Keratinocyte (primary cell): ENCODE data around the gene SHC1. TPM values are rescaled to one million over a fixed set of nuclear protein-coding genes. Genes with fewer than 3 reads are reported as not detected.

Experiments
- DNase-seq: peaks from one replicate; pipeline ENCODE4 v3.0.0-alpha.2; 2011; ENCODE audit warnings: low read depth, missing footprints, low spot score
- FAIRE-seq: peaks from 2 replicates; lab custom pipeline; 2011; peaks lifted over from hg19 to GRCh38; lab: Jason Lieb, UNC
- H2AFZ ChIP-seq: 2 replicates; pipeline ENCODE4 v1.6.0; 2012; ENCODE audit warnings: low read length, control low read depth, inconsistent platforms; ENCODE audit not compliant: control insufficient read depth
- H3K27ac ChIP-seq: 2 replicates; pipeline ENCODE4 v1.5.1; 2011; ENCODE audit warnings: low read length; ENCODE audit not compliant: control insufficient read depth, insufficient read depth
- H3K27me3 ChIP-seq: 3 replicates; pipeline ENCODE4 v1.6.0; 2011; ENCODE audit warnings: low read length; ENCODE audit not compliant: control insufficient read depth, insufficient read depth; ENCODE audit errors: extremely low read depth
- H3K36me3 ChIP-seq, 2 experiments: 2 replicates in 1 of 2; 3 replicates in 1 of 2; pipeline ENCODE4 v1.5.1; 2011; ENCODE audit warnings: low read length in 2 of 2, mild to moderate bottlenecking in 1 of 2; ENCODE audit not compliant: control insufficient read depth in 2 of 2, insufficient read depth in 2 of 2; ENCODE audit errors: extremely low read depth in 1 of 2
- H3K4me1 ChIP-seq: 3 replicates; pipeline ENCODE4 v1.5.1; 2011; ENCODE audit warnings: low read length; ENCODE audit not compliant: control insufficient read depth, insufficient read depth; ENCODE audit errors: extremely low read depth
- H3K4me2 ChIP-seq: 3 replicates; pipeline ENCODE4 v1.6.0; 2011; ENCODE audit warnings: low read depth, low read length; ENCODE audit not compliant: control insufficient read depth, insufficient read depth; ENCODE audit errors: extremely low read depth
- H3K4me3 ChIP-seq, 3 experiments: fragments of 200-600 bp in 1 of 3; sonication (generic) in 1 of 3; 2 replicates in 2 of 3; 3 replicates in 1 of 3; pipeline ENCODE4 v1.5.1; 2011 to 2016; ENCODE audit warnings: low read length in 3 of 3, mild to moderate bottlenecking in 3 of 3, control low read depth in 2 of 3, inconsistent platforms in 1 of 3, low read depth in 1 of 3, mixed read lengths in 1 of 3, mixed run types in 1 of 3, moderate library complexity in 1 of 3; ENCODE audit not compliant: control insufficient read depth in 2 of 3, insufficient read depth in 2 of 3; ENCODE audit errors: extremely low read depth in 1 of 3
- H3K79me2 ChIP-seq: 2 replicates; pipeline ENCODE4 v1.6.0; 2012; ENCODE audit warnings: low read length; ENCODE audit not compliant: control insufficient read depth, insufficient read depth
- H3K9ac ChIP-seq: 3 replicates; pipeline ENCODE4 v1.6.0; 2011; ENCODE audit warnings: low read length; ENCODE audit not compliant: control insufficient read depth, insufficient read depth; ENCODE audit errors: extremely low read depth
- H3K9me1 ChIP-seq: 3 replicates; pipeline ENCODE4 v1.6.0; 2011; ENCODE audit warnings: low read length; ENCODE audit not compliant: control insufficient read depth, insufficient read depth; ENCODE audit errors: extremely low read depth
- H3K9me3 ChIP-seq: 2 replicates; pipeline ENCODE4 v1.5.1; 2012; ENCODE audit warnings: low read depth, low read length; ENCODE audit not compliant: control insufficient read depth
- H4K20me1 ChIP-seq: 3 replicates; pipeline ENCODE4 v1.6.0; 2011; ENCODE audit warnings: low read length; ENCODE audit not compliant: control insufficient read depth, insufficient read depth; ENCODE audit errors: extremely low read depth
- EZH2 ChIP-seq: IDR thresholded peaks from one replicate; pipeline ENCODE4 v1.6.1; 2012; ENCODE audit warnings: inconsistent platforms, mild to moderate bottlenecking, low read length, moderate library complexity
- dilution Hi-C: fragments of 300-500 bp; cut with MboI; formaldehyde crosslinking; loops from one replicate; pipeline ENCODE4 v1.7.0; 2020; ENCODE audit warnings: low sequenced_read_pairs; ENCODE audit not compliant: extremely low pct_ligation_motif_present
- polyA plus RNA-seq, 5 experiments: library from polyadenylated mRNA; depleted of rRNA in 3 of 5; stranded (reverse) in 3 of 5; stranded (forward) in 1 of 5; unstranded in 1 of 5; fragments of >200 nt; gene quantifications; 1 replicate in 1 of 5; 2 replicates in 3 of 5; 3 replicates in 1 of 5; pipeline versions ENCODE4 v1.2.1 to v1.2.3, GENCODE V29; 2011 to 2012; ENCODE audit warnings: missing spikeins in 2 of 5, low read depth in 1 of 5, low replicate concordance in 1 of 5
- TF ChIP-seq, protein P1 (sequence below), 3 experiments: IDR thresholded peaks in 1 of 3; conservative IDR thresholded peaks in 1 of 3; optimal IDR thresholded peaks in 1 of 3; 2 replicates in 2 of 3; 3 replicates in 1 of 3; pipeline versions ENCODE3 to v1.5.1; 2011; ENCODE audit warnings: low read length in 3 of 3, mild to moderate bottlenecking in 3 of 3, moderate library complexity in 2 of 3, control low read depth in 1 of 3, inconsistent platforms in 1 of 3; ENCODE audit not compliant: insufficient read depth in 2 of 3; ENCODE audit errors: extremely low read depth in 1 of 3

SHC1 gene
- polyA plus RNA-seq, 1 donor (not counting 4 experiments of a cell fraction or from before 2014, with no cell fraction given), result 245 TPM

DNA sequence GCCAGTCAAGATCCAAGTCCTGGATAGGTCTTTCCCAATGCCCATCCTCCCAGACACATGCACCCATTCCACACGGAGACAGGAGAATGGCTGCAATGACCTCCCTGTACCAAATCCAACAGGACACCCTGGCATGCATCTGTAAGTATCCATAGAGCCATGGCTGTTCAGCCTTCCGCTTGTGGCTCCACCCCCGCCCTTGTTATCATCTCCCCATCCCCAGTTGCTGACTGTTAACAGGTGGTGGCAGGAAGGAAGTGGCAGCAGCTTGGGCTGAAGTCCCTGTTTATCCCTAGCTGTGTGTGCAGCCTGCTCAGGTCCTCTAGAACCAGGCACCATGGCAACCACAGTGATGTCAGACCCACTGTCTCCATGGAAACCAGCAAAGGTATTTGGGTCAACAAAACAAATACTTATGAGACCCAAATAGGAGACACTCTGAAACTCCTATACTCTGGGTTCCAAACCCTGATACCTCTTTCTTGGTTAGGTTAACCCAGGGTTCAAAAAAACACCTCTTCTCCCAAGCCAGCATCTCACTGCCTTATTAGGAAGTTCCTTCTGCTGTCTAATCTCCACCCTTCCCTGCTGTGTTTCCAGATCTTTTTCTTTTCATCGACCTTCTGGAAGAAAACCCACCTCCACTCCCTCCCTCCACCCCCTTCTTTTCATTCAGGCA is 15.4 kb downstream of the SHC1 start:
- H2AFZ ChIP-seq, result no peak overlapping the region
- no peaks in the 10 kb centered on the region for H3K27me3 ChIP-seq
- H4K20me1 ChIP-seq, result no peaks in the 10 kb centered on the region
- H3K36me3 ChIP-seq, result peaks cover 9 to 13% of the 10 kb centered on the region in 2 experiments
- H3K9ac ChIP-seq, result peak overlapping the region; percentile 56
- dilution Hi-C loops, result no loop called here
- H3K4me1 ChIP-seq, result peaks cover 22% of the 10 kb centered on the region
- FAIRE-seq (no peak), DNase-seq (no peak)
- H3K27ac ChIP-seq, result no peak overlapping the region
- no peaks in the 10 kb centered on the region for H3K9me1 ChIP-seq
- H3K79me2 ChIP-seq, result peaks cover 8% of the 10 kb centered on the region
- peak overlapping the region; percentile 73 for H3K4me2 ChIP-seq
- TF ChIP-seq, protein P1, sequence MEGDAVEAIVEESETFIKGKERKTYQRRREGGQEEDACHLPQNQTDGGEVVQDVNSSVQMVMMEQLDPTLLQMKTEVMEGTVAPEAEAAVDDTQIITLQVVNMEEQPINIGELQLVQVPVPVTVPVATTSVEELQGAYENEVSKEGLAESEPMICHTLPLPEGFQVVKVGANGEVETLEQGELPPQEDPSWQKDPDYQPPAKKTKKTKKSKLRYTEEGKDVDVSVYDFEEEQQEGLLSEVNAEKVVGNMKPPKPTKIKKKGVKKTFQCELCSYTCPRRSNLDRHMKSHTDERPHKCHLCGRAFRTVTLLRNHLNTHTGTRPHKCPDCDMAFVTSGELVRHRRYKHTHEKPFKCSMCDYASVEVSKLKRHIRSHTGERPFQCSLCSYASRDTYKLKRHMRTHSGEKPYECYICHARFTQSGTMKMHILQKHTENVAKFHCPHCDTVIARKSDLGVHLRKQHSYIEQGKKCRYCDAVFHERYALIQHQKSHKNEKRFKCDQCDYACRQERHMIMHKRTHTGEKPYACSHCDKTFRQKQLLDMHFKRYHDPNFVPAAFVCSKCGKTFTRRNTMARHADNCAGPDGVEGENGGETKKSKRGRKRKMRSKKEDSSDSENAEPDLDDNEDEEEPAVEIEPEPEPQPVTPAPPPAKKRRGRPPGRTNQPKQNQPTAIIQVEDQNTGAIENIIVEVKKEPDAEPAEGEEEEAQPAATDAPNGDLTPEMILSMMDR (optimal IDR thresholded peaks at IDR 0.05 in 1 of 3, IDR thresholded peaks at IDR 0.05 in 1 of 3, conservative IDR thresholded peaks at IDR 0.05 in 1 of 3; ENCODE audit: extremely low read depth in 1 of 3, insufficient read depth in 2 of 3, low read length in 3 of 3), result no peak
- TF ChIP-seq EZH2, result no peak
- H3K9me3 ChIP-seq, result no peaks in the 10 kb centered on the region
- H3K4me3 ChIP-seq, result peak overlapping the region; percentile 49 to 71 (median 58)

DNA sequence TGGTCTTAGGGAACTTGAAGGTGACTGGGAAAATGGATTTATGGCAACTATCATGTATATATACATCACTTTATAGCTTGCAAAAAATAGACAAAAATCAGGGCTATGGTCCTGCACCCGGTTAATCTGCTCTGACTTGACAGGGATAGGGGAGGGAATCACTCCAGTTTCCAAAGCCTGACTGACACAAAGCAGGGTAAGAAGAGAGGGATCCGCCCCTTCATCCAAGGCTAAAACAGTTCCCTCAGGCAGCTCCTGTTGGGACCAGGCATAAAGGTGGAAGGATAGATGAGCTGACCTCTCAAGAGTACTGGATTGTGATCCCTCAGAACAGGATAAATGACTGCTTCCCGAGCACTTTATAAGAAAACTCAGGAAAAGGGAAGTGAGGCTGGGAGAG is 16.0 kb downstream of the SHC1 start:
- H3K9me1 ChIP-seq, result no peaks in the 10 kb centered on the region
- H3K79me2 ChIP-seq, result peaks cover 4% of the 10 kb centered on the region
- H3K9ac ChIP-seq, result no peak overlapping the region
- no peak overlapping the region for H3K4me2 ChIP-seq
- no peak for TF ChIP-seq EZH2
- TF ChIP-seq, protein P1 (optimal IDR thresholded peaks at IDR 0.05 in 1 of 3, IDR thresholded peaks at IDR 0.05 in 1 of 3, conservative IDR thresholded peaks at IDR 0.05 in 1 of 3; ENCODE audit: extremely low read depth in 1 of 3, insufficient read depth in 2 of 3, low read length in 3 of 3), result no peak
- H3K27ac ChIP-seq, result no peak overlapping the region
- no peak overlapping the region for H3K4me3 ChIP-seq
- no peaks in the 10 kb centered on the region for H3K27me3 ChIP-seq
- H3K4me1 ChIP-seq, result peaks cover 20% of the 10 kb centered on the region
- no peak for DNase-seq
- peaks cover 9 to 13% of the 10 kb centered on the region in 2 experiments for H3K36me3 ChIP-seq
- H2AFZ ChIP-seq, result no peak overlapping the region
- H3K9me3 ChIP-seq, result no peaks in the 10 kb centered on the region
- no peak for FAIRE-seq
- H4K20me1 ChIP-seq, result no peaks in the 10 kb centered on the region
- dilution Hi-C loops, result no loop called here
